Parathyroid adenoma (tissue), 2 donors: ENCODE results near the gene GRB14.

Experiments used
- H2AFZ ChIP-seq: fragments of 300-600 bp; sonication (generic); one replicate; pipeline ENCODE4 v1.7.0; 2017; ENCODE audit warnings: antibody characterized with exemption, mild to moderate bottlenecking
- H3K27ac ChIP-seq: fragments of 300-600 bp; sonication (generic); one replicate; pipeline ENCODE4 v1.7.0; 2017
- H3K27me3 ChIP-seq: fragments of 300-600 bp; sonication (generic); one replicate; pipeline ENCODE4 v1.7.0; 2017; ENCODE audit warnings: low read length; ENCODE audit not compliant: control insufficient read depth, insufficient read depth
- H3K36me3 ChIP-seq: fragments of 300-600 bp; sonication (generic); one replicate; pipeline ENCODE4 v1.7.0; 2017; ENCODE audit warnings: low read length; ENCODE audit not compliant: control insufficient read depth, insufficient read depth
- H3K4me1 ChIP-seq: fragments of 300-600 bp; sonication (generic); one replicate; pipeline ENCODE4 v1.7.0; 2017; ENCODE audit warnings: control low read depth
- H3K4me2 ChIP-seq: fragments of 300-600 bp; sonication (generic); one replicate; pipeline ENCODE4 v1.7.0; 2017; ENCODE audit warnings: low read length
- H3K4me3 ChIP-seq: fragments of 300-600 bp; sonication (generic); one replicate; pipeline ENCODE4 v1.7.0; 2017; ENCODE audit warnings: low read depth, low read length
- H3K79me2 ChIP-seq: fragments of 300-600 bp; sonication (generic); one replicate; pipeline ENCODE4 v1.7.0; 2017; ENCODE audit warnings: control low read depth
- H3K9ac ChIP-seq: fragments of 300-600 bp; sonication (generic); one replicate; pipeline ENCODE4 v1.7.0; 2017; ENCODE audit warnings: mild to moderate bottlenecking
- H3K9me3 ChIP-seq: fragments of 300-600 bp; sonication (generic); one replicate; pipeline ENCODE4 v1.7.0; 2017; ENCODE audit warnings: low read length; ENCODE audit not compliant: control insufficient read depth
- CTCF ChIP-seq: fragments of 300-600 bp; sonication (generic); IDR thresholded peaks from one replicate; pipeline ENCODE4 v1.7.0; 2017; ENCODE audit warnings: antibody characterized with exemption, mild to moderate bottlenecking
- donor health status: primary hyperparathyroidism.

GRB14 gene

GRCh38 chr2:164530464-164530863 is 90.8 kb downstream of the GRB14 start:
- no peak overlapping the region for H3K27ac ChIP-seq
- no peaks in the 10 kb centered on the region for H3K79me2 ChIP-seq
- no peak for TF ChIP-seq CTCF
- H3K9ac ChIP-seq = no peak overlapping the region
- no peaks in the 10 kb centered on the region for H3K4me1 ChIP-seq
- no peak overlapping the region for H2AFZ ChIP-seq
- H3K36me3 ChIP-seq = no peaks in the 10 kb centered on the region
- H3K4me3 ChIP-seq = no peak overlapping the region
- H3K4me2 ChIP-seq = no peak overlapping the region
- no peaks in the 10 kb centered on the region for H3K9me3 ChIP-seq
- no peaks in the 10 kb centered on the region for H3K27me3 ChIP-seq

GRCh38 chr2:164523726-164524125 is 97.6 kb downstream of the GRB14 start:
- no peak overlapping the region for H3K4me2 ChIP-seq
- no peaks in the 10 kb centered on the region for H3K9me3 ChIP-seq
- no peaks in the 10 kb centered on the region for H3K36me3 ChIP-seq
- no peak for TF ChIP-seq CTCF
- H3K79me2 ChIP-seq = no peaks in the 10 kb centered on the region
- H2AFZ ChIP-seq = no peak overlapping the region
- no peak overlapping the region for H3K4me3 ChIP-seq
- H3K27ac ChIP-seq = no peak overlapping the region
- H3K9ac ChIP-seq = no peak overlapping the region
- no peaks in the 10 kb centered on the region for H3K4me1 ChIP-seq
- H3K27me3 ChIP-seq = no peaks in the 10 kb centered on the region

- no peak overlapping the region for H3K27ac ChIP-seq
- no peak overlapping the region for H3K9ac ChIP-seq
- no peaks in the 10 kb centered on the region for H3K27me3 ChIP-seq
- H3K9me3 ChIP-seq = no peaks in the 10 kb centered on the region
- H3K4me2 ChIP-seq = no peak overlapping the region
- no peaks in the 10 kb centered on the region for H3K36me3 ChIP-seq
- no peaks in the 10 kb centered on the region for H3K79me2 ChIP-seq
- TF ChIP-seq CTCF = no peak
- no peak overlapping the region for H2AFZ ChIP-seq
- H3K4me3 ChIP-seq = no peak overlapping the region
- no peaks in the 10 kb centered on the region for H3K4me1 ChIP-seq
Observed at GRCh38 chr2:164523009-164523408, 98.3 kb downstream of the GRB14 start.

GRCh38 chr2:164522561-164522981 is 98.7 kb downstream of the GRB14 start:
- Histone ChIP-seq H3K4me2 (no peak overlapping the region), H2AFZ (no peak overlapping the region), H3K36me3 (no peaks in the 10 kb centered on the region), H3K27me3 (no peaks in the 10 kb centered on the region), H3K27ac (no peak overlapping the region), H3K9ac (no peak overlapping the region), H3K9me3 (no peaks in the 10 kb centered on the region), H3K79me2 (no peaks in the 10 kb centered on the region), H3K4me1 (no peaks in the 10 kb centered on the region), H3K4me3 (no peak overlapping the region)
- no peak for TF ChIP-seq CTCF

- Histone ChIP-seq H3K9me3 (no peaks in the 10 kb centered on the region), H3K27me3 (no peaks in the 10 kb centered on the region), H2AFZ (no peak overlapping the region)
Observed at GRCh38 chr2:164515734-164516133, 105.5 kb downstream of the GRB14 start.

More at GRCh38 chr2:164515734-164516133, 105.5 kb downstream of the GRB14 start:
- Histone ChIP-seq H3K9ac (no peak overlapping the region), H3K36me3 (no peaks in the 10 kb centered on the region), H3K4me1 (no peaks in the 10 kb centered on the region), H3K4me3 (no peak overlapping the region), H3K79me2 (no peaks in the 10 kb centered on the region), H3K27ac (no peak overlapping the region), H3K4me2 (no peak overlapping the region)
- no peak for TF ChIP-seq CTCF
